GM21529 (cell line): ENCODE data around the gene SPTB.

Experiments used
- ATAC-seq: cut with Tn5 transposase; IDR thresholded peaks from one replicate; pipeline ENCODE4 v1.9.1; 2021; ENCODE audit not compliant: unreplicated experiment

SPTB gene

DNA sequence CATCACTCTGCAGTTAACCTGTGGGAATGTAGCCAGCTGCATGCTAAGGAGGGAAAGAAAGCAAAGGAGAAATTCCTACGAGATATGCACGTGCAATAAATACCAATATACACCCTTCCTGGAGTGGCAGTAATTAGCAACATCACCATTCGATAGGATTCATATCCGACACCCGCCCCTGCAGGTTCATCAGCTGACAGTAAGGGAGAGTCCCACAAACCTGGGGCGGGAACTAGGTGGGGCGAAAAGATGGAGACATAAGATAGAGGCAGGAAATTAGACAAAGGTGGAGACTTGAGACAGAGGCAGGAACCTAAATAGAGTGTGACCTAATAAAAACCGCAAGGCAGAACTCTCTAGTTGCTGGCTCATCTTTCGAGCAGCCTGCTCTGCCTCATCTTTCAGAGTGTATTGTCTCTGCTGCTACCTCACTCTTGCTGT, 123.9 kb downstream of the SPTB start:
- no peak for ATAC-seq

DNA sequence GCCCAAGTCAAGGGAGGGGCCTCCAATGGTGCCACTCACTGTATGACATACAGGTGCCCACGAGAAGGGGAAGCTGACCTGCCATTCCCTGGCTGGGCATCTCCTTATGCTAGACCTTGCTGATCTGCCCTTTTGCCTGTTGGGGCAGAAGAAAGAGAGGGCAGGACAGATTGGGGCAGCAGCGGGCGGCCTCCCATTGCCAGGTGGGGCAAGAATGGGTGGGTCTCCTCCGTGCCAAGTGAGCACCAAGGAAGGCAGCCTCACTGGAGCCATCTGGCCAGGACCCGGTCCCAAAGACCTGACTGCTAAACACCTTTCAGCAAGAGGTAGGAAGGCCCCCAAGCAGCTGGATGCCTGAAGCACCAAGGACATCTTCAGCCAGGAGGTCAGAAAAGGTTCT, 125.0 kb downstream of the SPTB start:
- no peak for ATAC-seq

DNA sequence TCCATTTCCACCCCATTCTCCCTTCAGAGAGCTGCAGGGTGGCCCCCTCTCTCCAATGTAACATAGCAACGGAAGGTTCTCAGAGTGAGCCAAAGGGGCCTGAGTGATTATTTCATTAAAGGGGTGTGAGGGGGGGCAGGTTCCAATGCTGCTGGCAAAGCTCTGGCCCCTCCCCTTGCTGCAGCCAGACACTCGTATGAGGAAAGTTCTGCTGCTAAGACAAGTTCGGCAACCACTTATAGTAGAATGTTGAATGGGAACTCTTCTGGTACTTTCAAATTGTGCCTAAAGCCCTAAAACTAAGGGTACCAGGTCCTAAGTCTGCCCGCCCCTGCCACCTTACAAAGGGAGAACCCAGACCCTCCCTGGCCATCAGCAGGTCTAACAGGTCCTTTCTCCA, 125.7 kb downstream of the SPTB start:
- no peak for ATAC-seq

DNA sequence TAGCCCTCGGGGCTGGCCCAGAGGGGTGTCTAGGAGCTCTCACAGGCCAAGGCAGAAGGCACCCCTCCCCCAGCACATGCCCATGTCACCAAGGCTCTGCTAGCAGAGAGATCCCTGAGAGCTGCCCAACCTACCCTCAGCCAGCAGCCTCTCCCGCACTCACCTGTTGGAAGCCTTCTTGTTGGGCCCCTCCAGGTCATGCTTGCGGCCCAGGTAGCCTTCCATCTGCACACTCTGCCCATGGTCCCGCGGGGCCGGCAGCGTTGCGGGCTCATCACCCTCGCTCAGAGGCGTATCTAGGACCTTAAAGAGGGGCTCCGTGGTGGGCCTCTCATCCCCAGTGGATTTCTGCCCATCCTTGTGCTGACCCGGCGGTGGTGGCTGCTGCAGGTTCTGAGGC, 126.3 kb downstream of the SPTB start:
- no peak for ATAC-seq

DNA sequence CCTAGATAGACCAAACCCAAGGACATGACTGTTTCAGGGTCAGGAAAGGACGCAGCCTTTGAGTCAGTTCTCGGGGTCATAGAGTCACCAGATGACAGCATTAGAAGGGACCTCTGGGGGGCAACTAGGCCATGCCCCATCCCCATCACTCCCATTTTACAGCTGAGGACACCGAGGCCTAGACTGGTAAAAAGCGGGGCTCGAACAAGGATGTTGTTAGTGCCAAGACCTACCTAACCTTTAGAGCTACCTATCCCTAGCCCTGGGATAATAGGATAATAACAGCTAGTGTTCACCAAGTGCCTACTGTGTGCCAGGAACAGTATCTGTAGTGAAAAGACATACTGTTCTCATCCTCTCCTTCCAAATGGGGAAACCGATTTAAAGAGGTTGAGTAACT, 126.8 kb downstream of the SPTB start:
- ATAC-seq, result no peak

DNA sequence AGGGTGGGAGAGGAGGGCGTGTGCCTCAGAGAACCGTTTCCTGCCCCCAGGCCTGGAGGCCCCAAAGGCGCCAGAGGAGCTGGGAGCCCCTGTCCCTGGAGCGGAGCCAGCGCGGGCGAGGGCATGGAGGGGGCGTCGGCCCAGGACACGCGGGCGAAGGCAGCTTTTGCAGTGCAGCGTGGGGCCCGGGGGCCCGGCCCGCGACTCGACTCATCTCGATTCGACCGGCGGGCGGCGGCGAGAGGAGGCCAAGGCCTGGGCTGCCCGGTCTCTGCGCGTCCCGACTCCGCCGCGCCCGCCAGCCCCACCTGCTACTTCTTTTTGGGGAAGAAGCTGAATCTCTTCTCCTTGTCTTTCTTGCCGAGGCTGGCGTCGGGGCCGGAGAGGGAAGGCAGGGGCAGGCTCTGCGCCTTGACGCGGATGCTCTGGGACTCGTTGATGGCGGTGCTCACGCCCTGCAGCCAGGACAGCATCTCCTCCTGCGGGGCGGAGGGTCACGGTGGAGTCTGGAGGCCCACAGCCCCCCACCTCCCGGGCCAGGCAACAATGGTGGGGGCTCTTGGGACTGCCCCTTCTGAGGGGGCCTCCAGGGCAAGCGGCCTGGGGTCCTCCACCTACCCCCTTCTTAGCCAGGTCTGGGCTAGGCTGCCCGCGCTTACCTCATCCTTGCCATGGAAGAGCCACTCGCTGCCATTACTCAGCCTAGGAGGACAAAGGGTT, 130.6 kb downstream of the SPTB start:
- ATAC-seq, result no peak

DNA sequence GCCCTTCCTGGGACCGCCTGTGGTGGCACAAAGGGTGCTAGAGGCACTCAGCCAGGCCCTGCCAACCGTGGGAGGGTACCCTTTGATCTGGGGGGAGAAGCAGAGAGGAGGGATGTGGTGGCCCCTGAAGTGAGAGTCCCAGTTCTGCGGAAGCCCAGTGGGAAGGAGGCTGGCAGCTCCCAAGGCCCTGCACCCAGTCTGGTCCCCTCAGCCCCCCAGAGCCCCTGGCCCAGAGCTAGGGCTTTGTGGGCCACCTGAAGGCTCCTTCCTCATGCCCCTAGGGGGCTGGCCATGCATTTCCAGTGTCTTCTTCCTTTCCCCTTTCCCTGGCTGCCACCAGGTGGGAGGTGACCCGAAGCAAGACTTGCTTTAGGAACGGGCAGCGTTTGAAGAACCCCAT, 131.2 kb downstream of the SPTB start:
- no peak for ATAC-seq

DNA sequence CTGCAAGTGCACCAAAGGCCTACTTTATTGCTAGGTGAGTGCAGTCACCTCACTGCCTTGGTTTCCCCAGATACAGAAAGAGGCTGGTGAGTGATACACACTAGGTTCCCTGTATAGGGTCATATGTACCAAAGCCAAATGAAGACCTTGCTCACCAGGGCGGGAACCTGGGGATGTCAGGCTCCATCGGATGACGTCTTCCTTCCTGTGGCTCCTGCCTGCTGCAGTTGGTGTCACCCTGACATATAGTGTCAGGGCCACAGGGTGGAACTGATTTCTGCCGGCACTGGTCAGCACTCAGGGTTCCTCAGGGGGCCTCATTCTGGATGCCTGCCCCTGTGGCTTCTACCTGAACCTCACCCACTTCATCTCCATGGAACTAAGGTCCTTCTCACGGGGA, 132.4 kb downstream of the SPTB start:
- ATAC-seq, result no peak

DNA sequence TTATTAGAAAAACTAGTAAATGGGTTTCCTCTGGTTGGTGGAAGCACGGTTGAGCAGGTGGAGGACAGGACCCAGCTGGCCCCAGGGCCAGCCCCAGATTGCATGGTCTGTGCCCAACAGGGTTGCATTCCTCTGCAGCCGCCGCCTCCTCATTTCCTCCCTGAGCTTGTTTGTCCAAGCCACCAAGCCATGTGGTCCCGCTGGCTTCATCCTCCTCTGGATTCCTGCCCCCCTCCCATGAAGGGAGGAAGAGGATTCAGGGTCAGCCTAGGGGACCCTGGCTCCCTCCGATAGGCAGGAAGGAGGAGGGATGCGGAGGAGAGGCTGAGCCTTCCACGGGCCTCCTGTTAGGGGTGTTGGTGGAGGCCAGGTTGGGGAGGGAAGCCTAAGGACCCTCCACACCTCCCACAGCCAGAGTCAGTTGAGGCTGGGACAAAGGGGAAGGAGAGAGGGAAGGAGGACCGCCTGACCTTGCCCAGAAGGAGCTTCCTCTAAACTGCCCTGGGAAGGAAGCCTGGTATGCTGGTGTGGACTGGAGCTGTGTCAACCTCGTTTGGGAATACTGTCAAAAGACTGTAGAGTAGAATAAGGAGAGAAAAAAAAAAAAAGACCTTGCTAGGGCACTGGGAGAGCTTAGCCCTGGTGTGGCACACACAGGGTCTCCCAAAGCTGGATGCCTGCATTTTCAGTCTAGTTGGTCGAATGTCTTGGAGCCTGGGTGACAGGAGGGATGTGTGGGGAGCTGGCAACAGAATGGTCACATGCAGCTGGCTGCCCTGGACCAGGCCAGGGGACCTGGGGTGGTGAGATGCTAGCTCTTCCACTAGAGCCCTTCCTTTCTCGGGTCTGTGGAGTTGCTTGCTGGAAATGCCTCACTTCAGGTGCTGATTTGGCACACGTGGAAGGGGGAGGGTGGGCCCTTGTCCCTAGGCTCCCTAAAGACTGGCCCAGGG, 133.1 kb downstream of the SPTB start:
- ATAC-seq, result no peak

DNA sequence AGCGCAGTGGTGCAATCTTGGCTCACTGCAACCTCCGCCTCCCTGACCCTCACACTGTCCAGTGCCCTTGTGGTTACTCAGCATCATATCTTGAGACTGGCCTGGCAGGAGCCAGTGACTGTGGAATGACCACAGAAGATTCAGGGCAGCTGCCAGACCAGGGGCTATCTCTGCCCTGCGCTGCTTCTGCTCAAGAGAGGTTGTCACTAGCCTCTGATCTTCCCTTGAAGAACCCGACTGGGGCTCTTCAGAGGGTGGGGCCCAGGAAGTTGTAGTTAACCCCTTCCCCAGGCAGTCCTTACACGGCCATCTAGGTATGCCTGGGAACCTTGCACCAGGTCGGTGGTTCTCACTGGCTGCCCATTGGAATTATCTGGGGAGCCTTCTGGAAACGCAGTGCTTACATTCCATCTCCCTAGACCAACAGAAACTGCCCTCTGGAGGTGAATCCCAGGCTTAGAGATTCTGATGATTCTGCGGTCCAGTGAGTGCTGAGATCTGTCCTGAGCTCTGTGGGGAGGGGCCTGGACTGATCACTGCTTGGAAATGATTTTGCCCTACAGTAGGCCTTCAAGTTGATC, 134.1 kb downstream of the SPTB start:
- no peak for ATAC-seq

DNA sequence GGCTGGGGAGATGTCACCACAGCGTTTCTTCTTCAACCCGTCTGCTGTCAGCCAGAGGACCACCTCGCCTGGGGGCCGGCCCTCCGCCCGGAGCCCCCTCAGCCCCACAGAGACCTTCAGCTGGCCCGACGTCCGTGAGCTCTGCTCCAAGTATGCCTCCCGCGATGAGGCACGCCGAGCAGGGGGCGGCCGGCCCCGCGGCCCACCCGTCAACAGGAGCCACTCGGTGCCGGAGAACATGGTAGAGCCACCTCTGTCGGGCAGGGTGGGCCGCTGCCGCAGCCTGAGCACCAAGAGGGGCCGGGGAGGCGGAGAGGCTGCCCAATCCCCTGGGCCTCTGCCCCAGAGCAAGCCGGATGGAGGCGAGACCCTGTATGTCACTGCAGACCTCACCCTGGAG, 136.6 kb downstream of the SPTB start:
- ATAC-seq, result no peak

DNA sequence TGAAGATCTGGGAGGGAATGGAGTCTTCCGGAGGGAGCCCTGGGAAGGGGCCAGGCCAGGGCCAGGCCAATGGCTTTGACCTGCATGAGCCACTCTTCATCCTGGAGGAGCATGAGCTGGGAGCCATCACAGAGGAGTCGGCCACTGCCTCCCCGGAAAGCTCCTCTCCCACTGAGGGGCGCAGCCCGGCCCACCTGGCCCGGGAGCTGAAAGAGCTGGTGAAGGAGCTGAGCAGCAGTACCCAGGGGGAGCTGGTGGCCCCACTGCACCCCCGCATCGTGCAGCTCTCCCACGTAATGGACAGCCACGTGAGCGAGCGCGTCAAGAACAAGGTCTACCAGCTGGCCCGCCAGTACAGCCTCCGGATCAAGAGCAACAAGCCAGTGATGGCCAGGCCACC, 137.7 kb downstream of the SPTB start:
- no peak for ATAC-seq

DNA sequence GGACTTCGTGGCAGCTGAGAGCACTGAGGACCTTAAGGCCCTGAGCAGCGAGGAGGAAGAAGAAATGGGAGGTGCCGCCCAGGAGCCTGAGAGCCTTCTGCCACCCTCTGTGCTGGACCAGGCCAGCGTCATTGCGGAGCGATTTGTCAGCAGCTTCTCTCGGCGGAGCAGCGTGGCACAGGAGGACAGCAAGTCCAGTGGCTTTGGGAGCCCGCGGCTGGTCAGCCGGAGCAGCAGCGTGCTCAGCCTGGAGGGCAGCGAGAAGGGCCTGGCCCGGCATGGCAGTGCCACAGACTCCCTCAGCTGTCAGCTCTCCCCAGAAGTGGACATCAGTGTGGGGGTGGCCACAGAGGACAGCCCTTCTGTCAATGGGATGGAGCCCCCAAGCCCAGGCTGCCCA, 138.5 kb downstream of the SPTB start:
- ATAC-seq, result no peak

DNA sequence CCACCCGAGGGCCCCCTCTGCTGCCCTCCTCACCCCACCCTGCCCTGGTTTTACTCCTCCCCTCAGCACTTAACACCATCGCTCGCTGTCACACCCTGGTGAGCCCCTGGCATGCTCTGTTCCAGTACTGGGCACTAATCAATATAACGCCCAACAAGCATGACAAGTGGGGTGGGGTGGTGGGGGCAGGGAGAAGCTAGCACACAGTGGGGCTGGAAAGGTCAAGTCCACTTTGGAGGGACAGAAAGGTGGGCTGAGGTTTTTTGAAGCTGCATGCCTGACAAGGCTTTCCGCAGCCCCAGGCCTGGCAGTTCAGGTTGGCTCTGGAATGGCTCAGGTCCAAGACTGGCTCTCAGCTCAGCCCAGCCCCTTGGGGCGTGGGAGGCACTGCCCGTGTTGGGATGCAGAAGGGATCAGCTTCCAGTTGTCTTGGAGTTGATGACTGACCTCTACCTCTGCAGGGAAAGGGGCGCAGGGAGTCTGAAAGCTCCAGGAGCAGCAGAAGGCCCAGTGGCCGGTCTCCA, 141.4 kb downstream of the SPTB start:
- ATAC-seq, result no peak

DNA sequence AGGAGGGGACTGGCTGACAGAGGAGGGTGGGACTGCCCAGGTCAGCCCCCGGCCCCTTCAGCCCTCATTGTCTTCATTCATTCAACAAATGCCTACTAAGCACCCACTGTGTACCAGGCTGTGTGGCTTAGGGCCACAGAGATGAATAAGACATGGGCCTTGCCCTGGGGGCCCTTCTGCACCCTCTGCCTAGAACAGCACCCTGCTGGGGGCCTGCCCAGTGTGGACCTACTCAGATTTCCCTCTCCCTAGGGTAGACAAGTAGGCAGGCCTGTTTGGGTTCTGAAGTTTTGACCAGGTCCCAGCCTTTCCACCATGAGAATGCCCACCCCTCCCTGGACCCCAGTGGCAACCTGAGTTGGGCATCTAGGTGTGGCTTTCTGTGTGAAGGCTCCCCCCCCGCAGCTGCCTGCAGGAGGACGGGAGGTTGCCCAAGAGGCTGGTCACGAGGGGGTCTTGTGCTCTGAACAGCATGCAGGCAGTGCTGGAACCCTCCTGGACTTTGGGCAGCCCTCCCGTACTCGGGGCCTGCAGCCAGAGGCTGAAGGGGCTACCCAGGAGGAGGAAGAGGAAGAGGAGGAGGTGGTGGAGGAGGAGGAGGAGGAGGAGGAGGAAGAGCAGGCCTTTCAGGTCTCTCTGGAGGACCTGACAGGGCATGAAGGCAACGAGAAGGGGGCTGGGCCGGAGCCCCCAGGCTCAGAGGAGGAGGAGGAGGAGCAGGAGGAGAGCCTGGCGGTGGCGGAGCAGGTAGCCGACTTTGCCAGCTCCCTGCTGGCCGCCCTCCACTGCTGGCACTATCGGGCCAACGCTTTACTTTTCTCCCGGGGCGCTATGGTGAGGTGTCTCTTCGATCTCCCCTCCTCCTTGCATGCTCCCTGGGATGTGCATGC, 142.1 kb downstream of the SPTB start:
- no peak for ATAC-seq

DNA sequence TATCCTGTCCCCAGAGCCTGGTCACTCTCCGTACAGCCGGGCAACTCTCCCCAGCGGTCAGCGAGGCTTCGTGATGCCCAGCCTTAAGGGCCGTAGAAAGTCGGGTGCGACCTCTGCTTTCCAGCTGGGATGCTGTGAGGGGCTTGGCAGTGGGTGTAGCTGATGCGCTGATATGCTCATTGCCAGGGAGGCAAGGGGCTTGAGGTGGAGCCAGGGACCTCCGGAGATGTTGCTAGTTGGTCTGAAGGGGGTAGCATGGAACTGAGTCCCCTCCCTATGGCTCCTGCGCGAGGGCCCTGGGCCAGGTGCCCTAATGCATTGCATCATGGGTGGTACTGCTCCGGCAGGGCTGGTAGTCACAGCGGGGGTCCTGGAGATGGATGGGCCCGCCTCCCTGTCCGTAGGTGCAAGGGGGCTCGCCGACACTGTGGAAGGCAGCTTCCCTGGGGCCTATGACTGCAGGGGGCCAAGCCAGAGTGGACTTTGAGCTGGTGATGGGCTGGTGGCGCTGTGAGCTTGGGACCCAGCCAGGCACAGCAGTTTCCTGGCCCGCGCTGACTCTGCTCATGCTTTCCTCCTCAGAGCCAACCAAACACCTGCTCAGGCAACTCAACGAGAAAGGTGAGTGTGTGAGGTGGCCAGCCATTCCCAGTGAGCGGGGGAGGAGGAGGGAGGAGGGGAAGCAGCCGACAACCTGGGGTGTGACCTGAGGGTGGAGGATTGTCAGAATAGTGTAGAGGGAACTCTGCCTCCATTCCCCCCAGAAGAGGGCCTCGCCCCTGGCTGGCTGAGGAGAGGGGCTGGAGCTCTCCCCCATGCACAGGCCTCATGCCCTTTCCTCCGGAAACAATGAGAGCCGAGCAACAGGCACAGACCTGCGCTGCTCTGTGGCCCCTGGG, 143.2 kb downstream of the SPTB start:
- no peak for ATAC-seq

DNA sequence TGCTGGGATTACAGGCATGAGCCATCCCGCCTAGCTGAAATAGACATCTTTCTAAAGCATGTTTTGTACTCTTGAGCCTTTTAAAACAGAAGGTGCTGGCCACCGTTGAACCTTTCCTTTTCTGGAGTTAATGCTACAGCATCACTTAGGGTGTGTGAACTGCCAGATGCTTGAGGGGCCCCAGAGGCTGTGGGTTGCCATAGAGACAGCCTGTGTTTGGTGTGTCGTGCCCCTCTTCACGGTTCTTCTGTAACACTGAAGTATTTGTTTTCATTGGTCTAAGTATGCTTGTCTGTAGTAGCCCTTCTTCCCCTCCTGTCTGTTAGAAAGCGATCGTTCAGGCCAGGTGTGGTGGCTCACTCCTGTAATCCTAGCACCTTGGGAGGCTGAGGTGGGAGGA, 144.7 kb downstream of the SPTB start:
- no peak for ATAC-seq

DNA sequence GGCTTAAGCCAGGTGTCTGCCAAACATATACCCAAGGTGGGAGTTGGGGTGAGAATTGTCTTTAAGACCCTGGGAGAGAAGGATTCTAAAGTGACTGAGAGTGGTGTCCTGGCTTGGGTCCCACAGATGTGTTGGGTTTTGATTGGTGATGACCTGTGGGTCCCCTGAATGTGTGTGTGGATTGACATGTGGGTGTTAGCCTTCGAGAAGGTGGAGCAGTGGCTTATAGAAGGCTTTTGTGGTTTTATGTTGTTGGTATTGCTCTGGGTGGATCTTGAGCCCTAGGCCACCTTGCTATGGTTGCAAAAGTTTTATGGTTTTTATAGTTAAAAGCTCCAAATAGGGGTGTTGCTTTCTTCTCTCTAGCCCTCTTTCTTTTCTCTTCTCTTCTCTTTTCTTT, 145.8 kb downstream of the SPTB start:
- no peak for ATAC-seq

DNA sequence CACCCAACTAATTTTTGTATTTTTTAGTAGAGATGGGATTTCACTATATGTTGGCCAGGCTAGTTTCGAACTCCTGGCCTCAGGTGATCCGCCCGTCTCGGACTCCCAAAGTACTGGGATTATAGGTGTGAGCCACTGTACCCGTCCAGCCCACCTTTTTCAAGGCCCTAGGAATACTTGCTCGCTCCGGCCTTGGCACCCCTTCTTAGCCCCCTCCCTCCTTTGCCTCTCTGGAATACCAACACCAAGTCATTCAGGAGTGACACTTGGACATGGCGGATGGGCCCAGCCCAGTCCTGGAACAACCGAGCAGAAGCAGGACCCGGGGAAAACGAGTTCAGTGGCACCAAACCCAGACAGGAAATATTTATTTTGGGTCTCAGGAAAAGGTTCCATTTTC, 146.4 kb downstream of the SPTB start:
- no peak for ATAC-seq
